GM21367 (cell line): ENCODE results near the gene STARD8.
"Not testable (repeated sequence)": the region's sequence is repeated elsewhere in the genome, so short reads cannot be mapped to it uniquely, and the experiment has no call there.

ENCODE experiments used
- ATAC-seq: cut with Tn5 transposase; IDR thresholded peaks from one replicate; pipeline ENCODE4 v1.9.1; 2021; ENCODE audit not compliant: unreplicated experiment

Gene STARD8

GRCh38 chrX:68659385-68659784 is 11.9 kb downstream of the STARD8 start:
- no peak for ATAC-seq

- ATAC-seq = no peak
These were observed 12.3 kb downstream of the STARD8 start for GRCh38 chrX:68659786-68660185.

GRCh38 chrX:68660746-68661145 is 13.3 kb downstream of the STARD8 start:
- ATAC-seq = no peak

GRCh38 chrX:68665502-68665901 is 18.0 kb downstream of the STARD8 start:
- no peak for ATAC-seq

GRCh38 chrX:68666580-68666979 is 19.1 kb downstream of the STARD8 start:
- no peak for ATAC-seq

- ATAC-seq = no peak
These were observed 21.8 kb downstream of the STARD8 start for GRCh38 chrX:68669094-68669860.

- ATAC-seq = no peak
These were observed 22.4 kb downstream of the STARD8 start for GRCh38 chrX:68669871-68670270.

GRCh38 chrX:68671221-68671620 is 23.8 kb downstream of the STARD8 start:
- ATAC-seq = no peak

- no peak for ATAC-seq
These were observed 25.3 kb downstream of the STARD8 start for GRCh38 chrX:68672581-68673318.

- no peak for ATAC-seq
These were observed 28.1 kb downstream of the STARD8 start for GRCh38 chrX:68675571-68675970.

- ATAC-seq = no peak
These were observed 28.9 kb downstream of the STARD8 start for GRCh38 chrX:68676335-68676734.

GRCh38 chrX:68677998-68678397 is 30.5 kb downstream of the STARD8 start:
- ATAC-seq = no peak

GRCh38 chrX:68681443-68681941 is 34.0 kb downstream of the STARD8 start:
- ATAC-seq = no peak

GRCh38 chrX:68682790-68683189 is 35.3 kb downstream of the STARD8 start:
- ATAC-seq = no peak

- ATAC-seq = no peak
These were observed 36.1 kb downstream of the STARD8 start for GRCh38 chrX:68683580-68683979.

GRCh38 chrX:68684291-68684918 is 36.9 kb downstream of the STARD8 start:
- no peak for ATAC-seq

GRCh38 chrX:68684919-68685304 is 37.4 kb downstream of the STARD8 start:
- ATAC-seq = no peak

GRCh38 chrX:68685685-68686084 is 38.2 kb downstream of the STARD8 start:
- ATAC-seq = no peak

GRCh38 chrX:68686097-68686977 is 38.9 kb downstream of the STARD8 start:
- ATAC-seq = no peak

- not testable (repeated sequence) for ATAC-seq
These were observed 41.5 kb downstream of the STARD8 start for GRCh38 chrX:68688931-68689330.
